Colonic mucosa (tissue), 4 donors: ENCODE data around the gene CD109. TPM values are rescaled to one million over a fixed set of nuclear protein-coding genes. Genes with fewer than 3 reads are reported as not detected.

ENCODE experiments used
- DNase-seq: peaks from one replicate; pipeline ENCODE4 v3.0.0-alpha.2; 2020
- H3K27ac ChIP-seq: fragments of 200-600 bp; one replicate; pipeline ENCODE4 v1.8.0; 2021
- H3K27me3 ChIP-seq: fragments of 200-600 bp; one replicate; pipeline ENCODE4 v1.8.0; 2021
- H3K36me3 ChIP-seq: fragments of 200-600 bp; one replicate; pipeline ENCODE4 v1.8.0; 2021
- H3K4me1 ChIP-seq: fragments of 200-600 bp; one replicate; pipeline ENCODE4 v1.8.0; 2021; ENCODE audit warnings: mild to moderate bottlenecking
- H3K4me3 ChIP-seq: fragments of 200-600 bp; one replicate; pipeline ENCODE4 v1.8.0; 2021
- H3K9ac ChIP-seq, 2 donors: one replicate each; pipeline ENCODE4 v1.7.0; 2013; ENCODE audit warnings: control low read depth in 2 of 2, low read depth in 2 of 2, low read length in 2 of 2
- H3K9me3 ChIP-seq: fragments of 200-600 bp; one replicate; pipeline ENCODE4 v1.8.0; 2021
- intact Hi-C: fragments of 100-400 bp; cut with DNase I; formaldehyde crosslinking; loops from one replicate; pipeline ENCODE4 v1.14.1; 2022
- total RNA-seq, 2 donors: library from RNA; stranded (reverse); fragmentation: NEBNext Ultra II Directional in 1 of 2; extraction: Animal tissue kit (Norgen Biotek cat#: 25700) in 1 of 2; gene quantifications; one replicate each; pipeline ENCODE4 v1.2.1, GENCODE V29; 2021
- TF ChIP-seq, protein P1 (sequence below): fragments of 200-600 bp; IDR thresholded peaks from one replicate; pipeline ENCODE4 v1.8.0; 2022; ENCODE audit warnings: antibody characterized with exemption, mild to moderate bottlenecking
- donor health status: healthy.
- donor health status: DM: no; HTN: no; CAD: no.
- donor health status: DM: no; HTN: no; CAD: no.

CD109 gene
- total RNA-seq, 2 donors from 2014 or later: 1.1 to 4.5 TPM

DNA sequence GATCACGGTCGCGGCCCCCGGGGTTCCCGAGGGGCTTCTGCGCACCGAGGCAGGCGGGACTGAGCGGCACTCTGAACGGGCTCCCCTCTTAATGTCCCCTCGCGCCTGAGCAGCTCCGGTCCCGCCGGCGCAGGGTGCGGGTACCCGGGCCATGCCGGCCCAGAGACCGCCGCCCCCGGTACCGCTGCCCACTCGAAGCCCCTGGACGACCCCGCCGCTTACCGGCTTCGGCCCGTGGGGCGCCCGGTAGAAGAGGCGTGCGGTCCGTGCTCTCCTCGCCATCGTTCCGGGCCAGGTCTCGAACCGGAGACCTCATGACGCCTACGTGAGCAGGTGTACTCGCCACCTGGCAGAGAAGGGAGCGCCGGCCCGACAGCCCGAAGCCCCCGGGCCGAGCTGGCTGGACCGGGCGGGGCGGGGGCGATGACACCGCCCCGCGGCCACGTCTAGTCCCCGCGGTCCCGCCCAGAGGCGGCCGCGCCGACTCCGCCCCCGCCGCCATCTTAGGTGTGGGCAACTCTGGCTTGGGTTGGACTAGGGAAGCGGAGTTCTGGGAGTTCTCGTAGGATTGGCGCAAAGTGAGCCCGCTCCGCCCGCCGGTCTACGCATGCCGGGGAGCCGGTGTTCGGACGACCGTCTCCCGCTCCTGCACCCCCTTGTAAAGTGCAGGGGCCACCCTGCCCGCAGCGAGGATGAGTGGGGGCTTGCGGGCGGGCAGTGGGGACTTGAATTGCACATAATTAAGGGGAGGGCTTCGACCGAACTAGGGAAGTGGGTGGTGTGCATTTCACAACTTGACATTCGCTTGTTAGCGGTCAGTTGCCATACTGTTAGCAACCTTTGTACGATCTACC lies 42.2 kb upstream of the CD109 start, which contains the start of gene SLC17A5:
TSS of gene SLC17A5 (minus strand) at position 422 of the 854 bp plus-strand sequence. CDS start at position 316, 106 bp downstream.
- peak; percentile 97 for DNase-seq
- peak within 1 kb of the TSS; percentile 98 for H3K27ac ChIP-seq
- H3K9me3 ChIP-seq: no peaks in the 10 kb centered on the region
- H3K27me3 ChIP-seq: no peaks in the 10 kb centered on the region
- TF ChIP-seq, protein P1, sequence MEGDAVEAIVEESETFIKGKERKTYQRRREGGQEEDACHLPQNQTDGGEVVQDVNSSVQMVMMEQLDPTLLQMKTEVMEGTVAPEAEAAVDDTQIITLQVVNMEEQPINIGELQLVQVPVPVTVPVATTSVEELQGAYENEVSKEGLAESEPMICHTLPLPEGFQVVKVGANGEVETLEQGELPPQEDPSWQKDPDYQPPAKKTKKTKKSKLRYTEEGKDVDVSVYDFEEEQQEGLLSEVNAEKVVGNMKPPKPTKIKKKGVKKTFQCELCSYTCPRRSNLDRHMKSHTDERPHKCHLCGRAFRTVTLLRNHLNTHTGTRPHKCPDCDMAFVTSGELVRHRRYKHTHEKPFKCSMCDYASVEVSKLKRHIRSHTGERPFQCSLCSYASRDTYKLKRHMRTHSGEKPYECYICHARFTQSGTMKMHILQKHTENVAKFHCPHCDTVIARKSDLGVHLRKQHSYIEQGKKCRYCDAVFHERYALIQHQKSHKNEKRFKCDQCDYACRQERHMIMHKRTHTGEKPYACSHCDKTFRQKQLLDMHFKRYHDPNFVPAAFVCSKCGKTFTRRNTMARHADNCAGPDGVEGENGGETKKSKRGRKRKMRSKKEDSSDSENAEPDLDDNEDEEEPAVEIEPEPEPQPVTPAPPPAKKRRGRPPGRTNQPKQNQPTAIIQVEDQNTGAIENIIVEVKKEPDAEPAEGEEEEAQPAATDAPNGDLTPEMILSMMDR: no peak
- H3K4me1 ChIP-seq: no peaks in the 10 kb centered on the region
- intact Hi-C loops: no loop called here
- peak within 1 kb of the TSS; percentile 98 for H3K4me3 ChIP-seq
- H3K36me3 ChIP-seq: no peaks in the 10 kb centered on the region
- peak within 1 kb of the TSS; percentile 91 to 99 for H3K9ac ChIP-seq

DNA sequence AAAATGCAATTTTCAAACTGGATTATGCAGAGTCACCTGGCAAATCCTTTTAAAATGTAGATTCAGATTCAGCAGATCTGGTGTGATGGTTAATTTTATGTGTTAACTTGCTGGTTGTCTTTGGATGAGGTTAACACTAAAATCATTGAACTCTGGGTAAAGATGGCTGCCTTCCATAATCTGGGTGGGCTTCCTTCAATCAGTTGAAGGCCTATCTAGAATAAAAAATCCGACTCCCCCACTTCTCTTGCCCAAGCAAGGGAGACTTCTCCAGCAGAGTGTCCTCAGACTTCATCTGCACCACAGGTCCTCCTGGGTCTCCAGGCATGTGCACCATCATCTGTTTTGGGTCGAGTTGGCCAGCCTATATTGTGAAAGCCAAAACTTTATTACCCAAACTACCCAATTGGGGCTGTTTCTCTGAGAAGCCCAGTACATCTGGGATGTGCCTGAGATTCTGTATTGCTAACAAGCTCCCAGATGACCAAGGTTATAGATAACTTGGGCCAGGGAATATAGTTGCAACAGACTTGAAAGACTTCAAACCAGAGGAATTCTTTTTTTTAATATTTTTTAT lies 40.6 kb upstream of the CD109 start:
- TF ChIP-seq, protein P1: no peak
- Histone ChIP-seq H3K4me3 (peak overlapping the region; percentile 98), H3K36me3 (no peaks in the 10 kb centered on the region), H3K9me3 (no peaks in the 10 kb centered on the region), H3K27me3 (no peaks in the 10 kb centered on the region), H3K27ac (peak overlapping the region; percentile 98), H3K9ac (peak overlapping the region in 1 of 2 donors; percentile 91), H3K4me1 (no peaks in the 10 kb centered on the region)
- intact Hi-C loops: no loop called here
- no peak for DNase-seq

DNA sequence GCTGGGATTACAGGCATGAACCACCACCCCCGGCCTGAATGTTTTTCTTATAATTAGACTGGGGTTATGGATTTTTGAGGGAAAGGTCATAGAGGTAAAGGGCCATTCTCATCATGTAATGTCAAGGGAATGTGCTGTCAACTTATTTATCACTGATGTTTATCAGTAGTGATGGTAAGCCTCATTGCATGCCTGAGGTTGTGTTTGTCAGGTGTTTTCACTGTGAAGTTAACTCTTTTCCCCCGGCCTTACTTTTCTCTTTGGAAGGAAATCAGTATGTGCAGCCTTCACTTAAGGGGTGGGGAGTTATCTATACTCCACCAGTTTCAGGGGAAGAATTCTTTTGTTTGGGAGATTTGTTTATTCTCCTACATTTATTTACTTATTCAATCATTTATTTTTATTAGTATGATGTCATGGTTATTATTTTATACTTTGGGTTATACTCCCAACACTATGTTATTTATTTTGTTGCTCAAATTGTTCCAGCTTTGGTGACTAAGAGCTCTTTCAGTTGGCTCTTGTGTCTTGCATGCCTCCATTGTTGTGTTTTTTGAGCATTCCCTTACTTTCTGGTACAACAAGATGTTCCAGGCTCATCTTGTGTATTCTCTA lies 39.4 kb upstream of the CD109 start:
- Histone ChIP-seq H3K27me3 (no peaks in the 10 kb centered on the region), H3K27ac (no peak overlapping the region), H3K9ac (no peak overlapping the region), H3K4me1 (no peaks in the 10 kb centered on the region), H3K9me3 (no peaks in the 10 kb centered on the region), H3K4me3 (no peak overlapping the region), H3K36me3 (no peaks in the 10 kb centered on the region)
- no peak for DNase-seq
- intact Hi-C loops: no loop called here
- TF ChIP-seq, protein P1: no peak

- Histone ChIP-seq H3K27me3 (no peaks in the 10 kb centered on the region), H3K4me3 (no peak overlapping the region), H3K9ac (no peak overlapping the region), H3K4me1 (no peaks in the 10 kb centered on the region), H3K27ac (no peak overlapping the region), H3K36me3 (no peaks in the 10 kb centered on the region), H3K9me3 (no peaks in the 10 kb centered on the region)
- TF ChIP-seq, protein P1: no peak
- DNase-seq: no peak
- intact Hi-C loops: no loop called here
These were observed 38.8 kb upstream of the CD109 start for GRCh38 chr6:73657201-73657600.

DNA sequence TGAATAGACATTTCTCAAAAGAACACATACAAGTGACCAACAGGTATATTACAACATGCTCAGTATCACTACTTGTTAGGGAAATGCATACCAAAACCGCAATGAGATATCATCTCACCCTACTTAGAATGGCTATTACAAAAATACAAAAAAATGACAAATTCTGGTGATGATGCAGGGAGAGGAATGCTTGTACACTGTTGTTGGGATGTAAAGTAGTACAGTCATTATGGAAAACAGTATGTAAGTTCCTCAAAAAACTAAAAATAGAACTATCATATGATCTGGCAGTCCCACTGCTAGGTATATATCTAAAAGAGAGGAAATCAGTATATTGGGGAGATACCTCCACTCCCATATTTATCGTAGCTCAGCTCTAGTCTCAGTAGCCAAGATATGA lies 31.3 kb upstream of the CD109 start:
- Histone ChIP-seq H3K9ac (no peak overlapping the region), H3K27me3 (no peaks in the 10 kb centered on the region), H3K4me3 (no peak overlapping the region), H3K36me3 (no peaks in the 10 kb centered on the region), H3K9me3 (no peaks in the 10 kb centered on the region), H3K4me1 (no peaks in the 10 kb centered on the region), H3K27ac (no peak overlapping the region)
- intact Hi-C loops: no loop called here
- TF ChIP-seq, protein P1: no peak
- DNase-seq: no peak
